Cardiac septum (tissue), 1 donor: ENCODE data around the gene VIM. TPM values are rescaled to one million over a fixed set of nuclear protein-coding genes. Genes with fewer than 3 reads are reported as not detected.
A peak's percentile ranks its signal among the peaks of the same experiment; 100 is the strongest.

Experiments used
- DNase-seq: peaks from one replicate; pipeline ENCODE4 v3.0.0-alpha.2; 2020; ENCODE audit warnings: low spot score
- intact Hi-C: fragments of 100-400 bp; cut with DNase I; formaldehyde crosslinking; loops from one replicate; pipeline ENCODE4 v1.14.0; 2022
- long read RNA-seq: library from polyadenylated mRNA; unstranded; transcript quantifications from one replicate; pipeline ENCODE4 v2.0.0, GENCODE V29; 2021
- total RNA-seq: library from RNA; stranded (reverse); fragmentation: NEBNext Ultra II Directional; extraction: Animal tissue kit (Norgen Biotek cat#: 25700); gene quantifications from one replicate; pipeline ENCODE4 v1.2.1, GENCODE V29; 2021
- donor health status: DM: no; HTN: no; CAD: no.

Gene VIM
- total RNA-seq = 368 TPM
- long read RNA-seq, transcript VIM-201 (9 exons, 1,868 nt) = major isoform, 295 of 318 reads
- long read RNA-seq, partial matches to known transcripts = 12 of 318 reads
- long read RNA-seq, other reads (novel, unspliced or antisense) = 10 of 318 reads

DNA sequence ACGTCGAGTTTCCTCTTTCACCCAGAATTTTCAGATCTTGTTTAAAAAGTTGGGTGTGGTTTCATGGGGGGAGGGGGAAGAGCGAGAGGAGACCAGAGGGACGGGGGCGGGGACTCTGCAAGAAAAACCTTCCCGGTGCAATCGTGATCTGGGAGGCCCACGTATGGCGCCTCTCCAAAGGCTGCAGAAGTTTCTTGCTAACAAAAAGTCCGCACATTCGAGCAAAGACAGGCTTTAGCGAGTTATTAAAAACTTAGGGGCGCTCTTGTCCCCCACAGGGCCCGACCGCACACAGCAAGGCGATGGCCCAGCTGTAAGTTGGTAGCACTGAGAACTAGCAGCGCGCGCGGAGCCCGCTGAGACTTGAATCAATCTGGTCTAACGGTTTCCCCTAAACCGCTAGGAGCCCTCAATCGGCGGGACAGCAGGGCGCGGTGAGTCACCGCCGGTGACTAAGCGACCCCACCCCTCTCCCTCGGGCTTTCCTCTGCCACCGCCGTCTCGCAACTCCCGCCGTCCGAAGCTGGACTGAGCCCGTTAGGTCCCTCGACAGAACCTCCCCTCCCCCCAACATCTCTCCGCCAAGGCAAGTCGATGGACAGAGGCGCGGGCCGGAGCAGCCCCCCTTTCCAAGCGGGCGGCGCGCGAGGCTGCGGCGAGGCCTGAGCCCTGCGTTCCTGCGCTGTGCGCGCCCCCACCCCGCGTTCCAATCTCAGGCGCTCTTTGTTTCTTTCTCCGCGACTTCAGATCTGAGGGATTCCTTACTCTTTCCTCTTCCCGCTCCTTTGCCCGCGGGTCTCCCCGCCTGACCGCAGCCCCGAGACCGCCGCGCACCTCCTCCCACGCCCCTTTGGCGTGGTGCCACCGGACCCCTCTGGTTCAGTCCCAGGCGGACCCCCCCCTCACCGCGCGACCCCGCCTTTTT, at the start of gene VIM:
TSS of gene VIM (plus strand) at position 151 of the 925 bp plus-strand sequence. CDS start 1,182 bp downstream, outside the sequence.
- DNase-seq = peak; percentile 95
- intact Hi-C loops = loop anchor here (1.0 to 5.0 kb wide), 2 partner anchors 27 to 221 kb away; partner anchors contain the start of gene TRDMT1

DNA sequence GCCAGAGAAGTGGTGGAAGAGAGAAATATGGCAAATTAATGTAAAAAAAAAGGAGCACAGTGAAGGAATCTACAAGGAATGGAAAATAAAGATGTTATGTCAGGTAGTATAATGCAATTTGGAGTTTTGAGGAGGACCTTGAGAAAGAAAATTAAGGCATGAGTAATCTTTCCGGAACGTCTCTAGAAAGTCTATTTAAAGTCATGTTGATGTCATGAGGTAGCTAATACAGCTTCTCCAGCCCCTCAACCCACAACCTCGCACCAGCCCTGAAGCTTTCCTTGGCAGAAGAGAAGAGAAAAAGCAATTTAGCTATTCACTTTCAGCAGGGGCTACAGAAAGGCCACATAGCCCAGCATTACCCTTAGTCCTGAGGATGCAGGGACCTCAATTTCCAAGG, 49.0 kb upstream of the VIM start:
- intact Hi-C loops = no loop called here
- no peak for DNase-seq

DNA sequence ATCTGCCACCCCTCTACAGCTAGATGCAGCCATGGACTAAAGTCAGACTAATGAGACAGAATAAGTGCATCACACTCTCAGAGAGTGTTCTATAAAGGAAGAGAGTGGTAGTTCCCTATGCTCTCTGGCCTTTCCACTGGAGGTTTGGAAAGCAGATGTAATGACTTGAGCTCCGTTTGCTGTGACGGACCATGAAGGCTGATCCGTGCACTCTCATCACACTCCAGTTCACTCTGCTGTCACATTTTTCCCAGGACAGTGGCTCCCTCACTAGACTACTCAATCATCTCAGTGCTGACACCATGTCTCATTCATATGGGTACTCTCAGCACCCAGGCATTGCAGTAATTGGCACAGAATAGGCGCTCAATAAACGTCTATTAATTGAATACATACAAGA, 46.9 kb upstream of the VIM start:
- DNase-seq = no peak
- intact Hi-C loops = no loop called here

DNA sequence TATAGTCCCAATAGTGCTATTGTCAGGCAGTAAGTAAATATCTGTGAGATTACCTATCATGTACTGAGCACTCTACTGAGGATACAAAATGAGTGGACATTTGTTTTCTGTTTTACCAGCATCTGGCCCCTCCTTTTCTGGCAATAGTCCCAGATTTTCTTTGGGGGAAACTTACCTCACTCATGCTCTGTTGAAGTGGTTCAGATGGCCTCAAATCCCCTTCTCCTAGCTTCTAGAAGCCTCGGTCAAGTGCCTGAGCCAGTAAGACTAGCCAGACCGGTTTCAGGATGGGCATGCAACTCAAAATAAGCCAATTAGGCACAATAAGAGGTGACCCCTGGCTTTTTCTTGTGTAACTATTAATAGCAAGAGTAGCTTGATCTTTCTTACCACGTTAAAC, 46.3 kb upstream of the VIM start:
- no peak for DNase-seq
- intact Hi-C loops = no loop called here

DNA sequence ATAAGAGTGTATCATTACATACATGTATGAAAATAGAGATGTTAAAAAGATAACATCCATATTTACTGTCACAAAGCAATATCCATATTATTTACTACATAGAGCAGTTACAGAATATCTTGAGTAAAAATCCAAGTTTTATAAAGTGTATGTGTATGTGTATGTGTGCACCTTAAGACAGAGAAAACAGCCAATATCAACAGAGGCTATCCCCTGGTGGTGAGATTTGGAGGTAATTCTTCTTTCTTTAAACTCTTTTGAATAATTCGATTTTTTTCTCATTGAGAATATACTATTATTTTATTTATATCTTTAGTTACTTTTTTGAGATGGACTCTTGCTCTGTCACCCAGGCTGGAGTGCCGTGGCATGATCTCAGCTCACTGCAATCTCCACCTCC, 44.9 kb upstream of the VIM start:
- no peak for DNase-seq
- intact Hi-C loops = no loop called here

DNA sequence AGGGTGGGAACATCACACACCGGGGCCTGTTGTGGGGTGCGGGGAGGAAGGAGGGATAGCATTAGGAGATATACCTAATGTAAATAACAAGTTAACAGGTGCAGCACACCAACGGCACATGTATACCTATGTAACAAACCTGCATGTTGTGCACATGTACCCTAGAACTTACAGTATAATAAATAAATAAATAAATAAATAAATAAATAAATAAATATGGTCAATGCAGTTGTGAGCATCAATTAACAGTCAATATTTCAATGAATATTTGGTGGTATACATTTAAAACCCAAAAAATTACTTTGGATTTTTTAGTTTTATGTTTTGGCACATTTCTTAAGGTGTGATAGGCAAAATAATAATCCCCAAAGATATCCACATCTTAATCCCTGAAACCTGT, 42.2 kb upstream of the VIM start:
- DNase-seq = no peak
- intact Hi-C loops = no loop called here

DNA sequence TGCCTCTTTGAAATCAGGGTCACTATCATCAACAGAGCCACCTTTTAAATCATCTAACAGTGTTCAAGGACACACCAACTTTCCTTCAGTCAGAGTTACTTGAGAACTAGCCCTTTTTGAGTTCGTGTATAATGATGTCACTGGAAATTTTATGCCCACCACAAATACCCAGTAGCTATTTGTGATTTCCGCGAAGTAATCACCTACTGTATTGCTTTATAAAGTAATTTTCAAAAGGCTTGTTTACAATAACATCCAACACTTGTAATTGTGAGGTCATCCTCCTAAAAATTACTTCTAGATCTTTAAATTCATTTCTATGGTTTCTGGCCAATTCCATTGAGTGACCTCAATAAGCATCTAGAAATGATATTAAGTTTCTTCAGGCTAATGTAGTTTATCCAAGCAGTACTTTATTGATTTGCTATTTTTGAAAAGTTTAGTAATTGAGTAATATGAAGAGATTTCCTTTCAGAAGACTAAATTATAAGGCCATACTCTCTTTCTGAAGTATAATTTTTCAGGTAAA, 39.3 kb upstream of the VIM start:
- no peak for DNase-seq
- intact Hi-C loops = no loop called here

DNA sequence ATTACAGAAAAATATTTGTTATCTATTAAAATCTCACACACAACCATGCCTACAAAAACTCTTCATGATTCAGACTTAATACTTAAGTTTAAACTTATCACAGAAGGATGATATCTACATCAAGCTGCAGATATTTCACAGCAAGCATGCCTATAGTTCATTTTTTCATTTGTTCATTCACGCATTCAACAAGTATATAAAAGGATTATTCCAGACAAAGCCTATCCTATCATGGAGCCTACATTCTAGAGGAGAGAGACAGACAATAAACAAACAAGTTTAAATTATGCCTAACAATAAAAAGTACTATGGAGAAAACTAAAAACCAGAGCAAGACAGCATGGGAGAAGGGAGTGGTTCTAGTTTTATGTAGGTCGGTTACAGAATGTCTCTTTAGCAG, 37.4 kb upstream of the VIM start:
- intact Hi-C loops = no loop called here
- no peak for DNase-seq

DNA sequence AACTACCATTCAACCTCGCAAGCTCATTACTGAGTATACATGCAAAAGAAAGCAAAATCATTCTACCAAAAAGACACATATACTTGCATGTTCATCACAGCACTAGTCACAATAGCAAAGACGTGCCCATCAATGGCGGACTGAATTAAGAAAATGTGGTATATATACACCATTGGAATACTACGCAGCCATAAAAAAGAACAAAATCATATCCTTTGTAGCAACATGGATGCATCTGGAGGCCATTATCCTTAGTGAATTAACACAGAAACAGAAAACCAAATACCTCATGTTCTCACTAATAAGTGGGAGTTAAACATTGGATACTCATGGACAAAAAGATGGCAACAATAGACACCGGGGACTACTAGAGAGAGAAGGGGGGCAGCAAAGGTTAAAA, 33.0 kb upstream of the VIM start:
- intact Hi-C loops = no loop called here
- no peak for DNase-seq

DNA sequence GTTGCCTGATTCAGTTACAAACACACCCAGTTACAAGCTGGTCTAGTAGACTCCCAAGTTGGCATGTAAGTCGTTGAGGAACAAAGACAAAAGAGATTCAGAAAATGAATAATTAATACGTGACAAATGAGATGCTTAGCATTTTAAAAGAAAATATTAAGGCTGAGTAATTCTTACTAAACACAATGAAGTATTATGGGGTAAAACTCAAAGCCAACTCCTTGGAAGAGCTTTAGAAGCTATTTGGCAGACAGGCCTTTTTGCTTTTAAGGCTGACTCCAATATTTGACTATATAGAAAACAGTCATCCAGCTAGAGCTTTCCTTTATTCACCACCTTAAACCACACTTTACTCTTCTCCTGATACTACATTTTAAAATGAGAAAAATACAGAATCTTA, 32.0 kb upstream of the VIM start:
- intact Hi-C loops = no loop called here
- DNase-seq = no peak

DNA sequence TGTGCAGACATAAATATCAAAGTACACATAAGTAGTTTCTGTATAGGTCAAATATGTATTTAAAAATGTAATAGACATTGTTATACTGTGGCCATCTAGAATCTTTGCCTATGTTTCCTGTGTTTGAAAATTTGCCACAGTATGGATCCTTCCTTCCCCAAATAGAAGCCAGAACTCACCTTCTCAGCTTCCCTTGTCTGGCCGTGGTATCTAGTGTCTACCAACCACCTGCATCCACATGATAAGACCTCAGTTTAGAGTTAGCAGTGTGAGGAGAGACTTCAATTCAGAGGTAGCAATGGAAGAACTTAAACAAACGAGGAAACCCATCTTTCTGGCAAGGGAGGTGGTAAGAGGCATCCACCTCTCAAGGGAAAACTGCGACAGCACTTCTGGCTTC, 31.5 kb upstream of the VIM start:
- no peak for DNase-seq
- intact Hi-C loops = no loop called here

DNA sequence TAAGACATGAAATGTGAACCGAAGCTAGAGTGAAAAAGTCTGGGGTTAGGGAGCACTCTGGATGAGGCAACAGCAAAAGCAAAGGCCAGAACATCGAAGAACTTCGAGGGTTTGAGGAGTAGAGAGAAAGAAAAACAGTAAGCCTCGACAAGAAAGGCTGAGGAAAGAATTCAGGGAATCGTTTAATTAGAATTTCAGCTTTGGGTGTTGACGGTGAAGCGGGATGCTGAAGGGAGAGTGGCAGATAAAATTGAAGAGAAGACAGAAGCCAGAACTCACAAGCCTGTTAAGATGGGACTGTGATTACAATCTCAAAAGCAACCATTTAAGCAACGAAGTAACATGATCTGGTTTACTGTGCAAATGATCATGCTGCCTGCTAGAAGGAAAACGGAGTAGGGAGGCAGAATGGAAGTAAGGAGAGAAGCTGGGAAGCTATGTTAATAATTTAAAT, 28.7 kb upstream of the VIM start:
- intact Hi-C loops = no loop called here
- DNase-seq = no peak

DNA sequence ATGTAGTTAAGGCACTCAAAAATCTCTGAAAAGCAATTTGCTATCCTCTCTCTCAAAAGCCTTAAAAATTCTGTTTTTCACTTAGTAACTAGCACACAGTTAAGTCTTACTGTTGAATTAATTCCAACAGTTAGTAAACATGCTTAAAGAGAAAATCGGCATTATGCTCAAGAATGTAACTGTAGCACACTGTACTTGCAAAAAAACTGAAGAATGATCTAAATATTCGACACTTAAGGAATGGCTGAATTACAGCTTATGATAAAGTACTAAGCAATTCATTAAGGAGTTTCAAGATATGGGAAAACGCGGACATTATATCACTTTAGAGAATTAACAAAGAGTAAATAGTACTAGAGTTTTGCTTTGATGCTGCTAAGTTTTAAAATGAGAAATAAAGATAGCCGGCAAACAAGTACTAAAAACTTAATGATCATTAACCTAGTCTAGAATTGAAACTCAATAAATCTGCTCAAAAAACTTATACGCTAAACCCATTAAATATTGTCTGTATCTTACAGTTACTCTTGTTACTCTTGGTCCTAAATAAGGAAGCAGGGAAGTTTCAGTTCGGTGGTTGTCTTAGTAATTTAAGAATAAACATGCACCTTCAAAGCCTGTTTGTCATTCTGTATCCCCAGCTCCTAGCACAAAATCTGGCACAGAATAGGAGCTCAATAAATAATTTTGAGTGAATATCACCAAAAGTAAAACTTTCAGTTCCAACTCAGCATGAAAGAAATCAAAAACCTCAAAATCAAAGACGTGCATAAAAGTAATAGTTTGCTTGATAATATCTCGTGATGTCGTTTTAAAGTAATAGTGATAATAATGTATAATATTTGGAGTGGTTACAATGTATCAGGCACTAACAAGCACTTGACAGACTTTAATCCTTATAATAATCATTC, 27.8 kb upstream of the VIM start:
- DNase-seq = no peak
- intact Hi-C loops = loop anchor here (10.0 kb wide), 1 partner anchor 1455 kb away; the partner anchor contains the start of genes ARL5B and NSUN6

DNA sequence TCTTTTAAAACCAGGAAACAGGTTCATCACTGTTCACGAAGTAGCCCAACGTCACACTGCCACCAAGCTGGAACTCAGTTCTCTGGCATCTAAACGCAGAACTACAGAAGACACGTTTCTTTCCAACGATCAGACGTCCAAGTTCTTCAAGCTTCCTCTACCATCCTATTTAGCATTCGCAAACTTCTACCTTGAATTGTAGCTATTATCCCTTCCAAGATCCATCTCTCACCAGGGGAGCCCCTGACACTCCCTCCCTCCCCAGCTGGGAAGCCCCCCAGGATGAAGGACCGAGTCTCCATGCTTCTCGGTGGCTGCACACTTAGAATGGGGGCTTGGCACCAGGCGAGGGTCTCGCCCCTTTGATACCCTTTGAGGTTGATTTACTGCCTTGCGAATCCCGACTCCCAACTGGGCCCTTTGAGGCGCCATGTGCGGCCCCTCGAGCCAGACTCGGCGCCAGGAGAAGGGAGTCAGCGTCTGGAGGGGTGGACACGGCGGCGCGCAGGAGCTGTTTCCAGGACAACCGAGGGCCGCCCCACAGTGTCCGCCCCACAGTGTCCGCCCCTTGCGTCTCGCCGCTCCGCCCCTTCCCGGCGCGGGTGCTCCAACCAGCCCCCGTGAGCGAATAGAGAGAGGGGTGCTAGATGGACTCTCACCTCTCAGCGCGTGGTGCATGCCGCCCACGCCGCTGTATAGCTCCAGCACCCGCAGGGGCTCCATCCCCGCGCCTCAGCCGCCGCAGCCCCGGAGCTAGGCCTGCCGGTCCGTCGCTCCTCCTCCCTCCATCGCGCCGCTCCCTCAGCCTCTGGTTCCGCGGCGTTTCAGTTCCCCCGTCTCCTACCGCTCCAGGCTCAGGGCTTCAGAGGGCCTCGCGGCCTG, 26.9 kb upstream of the VIM start, which contains the start of gene TRDMT1:
TSS of gene TRDMT1 (minus strand) at position 761 of the 882 bp plus-strand sequence. CDS start at position 723, 38 bp downstream.
- intact Hi-C loops = loop anchor here (1.0 to 10.0 kb wide), 2 partner anchors 28 to 1454 kb away; partner anchors contain the start of genes ARL5B and NSUN6

DNA sequence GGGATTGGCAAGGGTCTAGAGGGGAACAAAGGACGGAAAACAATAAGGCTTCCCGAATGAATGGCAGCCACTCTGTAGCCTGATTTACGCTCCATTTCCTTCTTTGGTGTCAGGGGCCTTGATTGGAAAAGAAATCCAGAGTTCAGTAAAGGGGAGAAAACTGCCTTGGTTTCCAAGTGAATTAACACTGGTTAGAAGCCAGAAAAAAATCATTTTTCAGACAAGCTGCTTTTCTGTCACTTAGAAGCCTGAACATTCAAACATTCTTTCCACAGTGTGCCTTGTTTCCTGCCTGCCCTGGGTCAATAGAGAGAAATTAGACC, 26.3 kb upstream of the VIM start:
- intact Hi-C loops = loop anchor here (1.0 to 10.0 kb wide), 2 partner anchors 28 to 1453 kb away; partner anchors contain the start of genes ARL5B and NSUN6

More for the DNA sequence above, 26.9 kb upstream of the VIM start, which contains the start of gene TRDMT1:
- peak; percentile 93 for DNase-seq

DNA sequence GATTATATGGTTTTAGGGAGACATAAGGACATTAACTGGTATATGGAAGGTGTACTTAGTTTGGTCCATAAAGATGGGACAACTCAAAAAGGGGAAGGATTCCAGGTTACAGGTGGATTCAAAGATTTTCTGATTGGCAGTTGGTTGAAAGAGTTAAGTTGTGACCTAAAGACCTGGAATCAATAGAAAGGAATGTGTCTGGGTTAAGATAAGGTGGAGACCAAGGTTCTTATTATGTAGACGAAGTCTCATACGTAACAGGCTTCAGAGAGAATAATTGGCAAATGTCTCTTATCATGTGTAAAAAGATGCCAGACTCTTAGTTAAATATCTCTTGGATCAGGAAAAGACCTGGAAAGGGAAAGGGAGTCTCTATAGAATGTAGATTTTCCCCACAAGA, 25.5 kb upstream of the VIM start:
- intact Hi-C loops = loop anchor here (10.0 kb wide), 1 partner anchor 1452 kb away; the partner anchor contains the start of genes ARL5B and NSUN6
- no peak for DNase-seq

More for the DNA sequence above, 26.3 kb upstream of the VIM start:
- no peak for DNase-seq

DNA sequence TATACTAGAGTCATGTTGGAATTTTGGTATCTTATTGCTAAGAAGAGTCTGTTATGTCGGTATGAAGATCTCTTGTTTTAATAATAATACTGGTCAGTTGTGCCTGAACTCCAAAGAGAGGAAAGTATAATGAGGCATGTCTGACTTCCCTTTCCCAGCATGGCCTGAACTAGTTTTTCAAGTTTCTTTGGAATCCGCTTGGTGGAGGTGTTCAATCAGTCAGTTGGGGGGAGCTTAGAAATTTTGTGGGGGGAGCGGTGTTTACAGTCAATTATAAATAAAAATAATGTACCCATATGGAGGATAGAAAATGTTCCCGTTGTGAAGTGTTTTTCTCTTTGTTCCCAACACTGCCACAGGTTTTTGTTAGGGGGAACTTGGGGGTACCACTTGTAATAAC, 25.0 kb upstream of the VIM start:
- intact Hi-C loops = loop anchor here (10.0 kb wide), 1 partner anchor 1452 kb away; the partner anchor contains the start of genes ARL5B and NSUN6
- DNase-seq = no peak

DNA sequence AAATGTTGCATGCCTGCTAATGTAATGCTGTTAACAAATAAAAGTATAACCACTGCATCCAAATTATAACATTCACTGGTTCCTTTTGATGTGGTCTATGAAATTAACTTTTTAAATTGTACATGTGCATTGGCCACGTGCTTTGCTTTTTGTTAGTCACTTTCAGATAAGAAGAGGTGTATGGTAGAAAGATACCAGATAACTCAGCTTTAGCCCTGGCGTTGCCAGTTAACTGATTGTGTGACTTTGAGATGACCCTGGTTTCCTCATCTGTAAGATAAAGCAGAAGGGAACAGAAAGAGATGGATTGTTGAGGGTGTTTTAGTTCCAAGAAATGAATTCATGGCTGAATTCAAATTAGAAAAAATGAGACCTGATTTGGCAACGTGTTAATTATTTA, 24.6 kb upstream of the VIM start:
- no peak for DNase-seq
- intact Hi-C loops = loop anchor here (10.0 kb wide), 1 partner anchor 1451 kb away; the partner anchor contains the start of genes ARL5B and NSUN6
